ENCODE measurements around the gene MRM3.
"Not testable (repeated sequence)": the region's sequence is repeated elsewhere in the genome, so short reads cannot be mapped to it uniquely, and the experiment has no call there.

MRM3 gene

GRCh38 chr17:752620-753219 is 29.4 kb upstream of the MRM3 start:
- DNase-seq = peak in 17 of 56 donors; percentile 18 to 51 (median 37)

DNA sequence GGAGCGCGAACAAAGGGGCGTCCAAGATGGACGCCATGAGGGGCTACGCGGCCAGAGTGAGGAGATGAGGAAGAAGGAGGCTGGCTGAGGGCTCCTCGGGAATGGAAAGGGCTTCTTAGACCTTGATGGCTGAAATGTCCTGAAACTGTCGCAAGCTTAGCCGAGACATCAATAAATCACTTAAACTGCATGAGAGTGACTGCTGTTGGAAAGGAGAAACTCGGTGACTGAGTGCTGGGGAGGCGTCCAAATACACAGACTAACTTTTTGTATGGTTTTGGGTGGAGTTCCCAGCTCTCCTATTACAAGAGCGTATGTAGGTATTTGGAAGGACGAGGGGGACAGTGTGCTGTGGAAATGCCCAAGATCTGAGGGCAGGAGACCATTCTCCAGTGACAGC is 28.7 kb upstream of the MRM3 start:
- no peak for DNase-seq

GRCh38 chr17:755319-755961 is 26.7 kb upstream of the MRM3 start:
- not testable (repeated sequence) for DNase-seq

DNA sequence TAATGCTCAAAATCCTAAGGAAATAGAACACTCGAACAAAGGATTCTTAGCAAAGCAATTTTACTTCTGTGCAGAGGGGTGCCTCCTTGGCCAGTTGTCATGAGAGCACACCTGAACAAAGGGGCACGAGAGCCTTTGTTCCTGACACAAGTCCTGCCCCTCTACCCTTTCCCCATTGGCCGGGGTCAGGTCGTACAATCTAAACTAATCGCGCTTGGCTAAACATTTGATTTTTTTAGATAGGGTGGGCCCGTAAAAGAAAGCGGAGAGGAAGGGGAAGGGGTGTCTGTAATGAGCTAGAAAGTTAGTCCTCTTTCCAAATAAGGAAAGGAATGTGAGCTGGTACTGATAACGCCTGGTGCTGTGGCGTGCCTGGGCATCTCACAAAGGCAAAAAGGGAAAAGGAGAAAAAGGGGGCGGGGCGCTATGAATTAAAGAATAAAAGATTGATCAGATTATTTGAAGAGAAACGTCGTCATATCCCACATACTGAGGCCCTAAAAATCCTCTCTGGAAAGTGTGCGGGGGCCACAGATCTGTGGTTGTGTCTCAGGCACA is 26.1 kb upstream of the MRM3 start:
- not testable (repeated sequence) for DNase-seq

DNA sequence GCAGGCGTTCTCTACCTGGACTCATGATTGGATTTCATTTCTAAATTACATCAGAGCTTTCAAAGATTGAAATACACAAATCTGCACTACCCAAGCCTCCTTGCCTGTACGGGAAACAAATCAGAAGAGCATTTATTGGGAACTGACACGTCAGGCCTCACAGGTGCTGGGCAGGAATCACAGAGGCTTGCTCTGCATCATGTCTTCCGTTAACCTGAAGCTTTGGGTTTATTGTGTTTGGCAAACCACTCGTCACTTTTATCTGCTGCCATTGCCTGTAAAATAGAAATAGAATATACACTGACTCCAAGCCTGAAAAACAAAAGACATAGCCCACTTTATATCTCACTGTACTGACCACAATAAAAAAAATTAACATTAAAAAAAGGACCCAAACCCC is 22.2 kb upstream of the MRM3 start:
- DNase-seq = no peak

- DNase-seq = no peak
Measured at GRCh38 chr17:760371-760770, 21.8 kb upstream of the MRM3 start.

DNA sequence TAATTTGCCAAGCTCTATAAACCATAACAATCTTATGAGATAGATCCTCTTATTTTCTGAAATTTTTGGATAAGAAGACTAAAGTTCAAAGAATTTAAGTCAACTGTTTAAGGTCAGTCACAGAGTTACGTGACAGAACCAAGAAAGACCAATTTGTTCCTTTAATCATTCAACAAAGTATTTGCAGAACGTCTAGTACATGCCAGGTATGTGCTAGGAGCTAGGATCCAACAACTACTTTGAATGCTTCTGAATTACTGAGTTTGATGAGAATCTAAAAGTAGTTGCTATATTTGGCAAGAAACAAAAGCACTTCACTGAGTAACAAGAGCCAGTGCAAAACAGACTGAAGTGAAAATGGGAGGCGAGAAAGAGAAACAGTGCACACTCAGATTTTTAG is 15.1 kb upstream of the MRM3 start:
- no peak for DNase-seq

DNA sequence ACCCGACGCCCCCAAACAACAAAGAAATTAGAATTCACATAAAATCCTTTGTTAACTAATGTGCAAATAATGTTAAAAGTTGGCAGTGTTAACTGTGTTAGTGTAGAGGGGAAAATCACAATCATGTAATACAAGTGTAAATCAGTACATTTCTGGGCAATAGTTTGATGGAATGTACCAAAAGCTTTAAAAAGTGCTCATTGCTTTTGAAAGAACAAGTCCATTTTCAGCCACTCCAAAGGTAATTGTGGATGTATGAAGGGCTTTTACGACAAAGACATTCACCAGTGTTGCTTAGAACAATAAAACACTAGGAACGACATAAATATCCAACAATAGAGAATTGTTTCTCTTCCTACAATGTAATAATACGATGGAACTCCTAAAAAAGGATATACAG is 9.1 kb upstream of the MRM3 start:
- DNase-seq = no peak

- DNase-seq = peak in 1 of 56 donors; percentile 8
Measured at GRCh38 chr17:773467-774312, 8.5 kb upstream of the MRM3 start.

DNA sequence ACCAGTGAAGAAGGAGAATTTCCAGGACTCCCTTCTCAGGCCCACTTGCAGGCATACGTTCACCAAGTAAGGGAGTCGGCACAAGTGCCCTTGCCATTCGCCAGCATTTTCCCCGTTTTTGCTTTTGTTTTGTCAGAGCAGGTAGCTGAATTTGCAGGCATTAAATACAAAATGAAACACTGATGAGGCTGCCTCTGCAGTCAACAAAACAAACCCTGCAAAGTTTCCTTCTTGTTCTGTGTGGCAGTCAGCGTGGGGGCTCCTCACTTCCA is 7.9 kb upstream of the MRM3 start:
- no peak for DNase-seq

DNA sequence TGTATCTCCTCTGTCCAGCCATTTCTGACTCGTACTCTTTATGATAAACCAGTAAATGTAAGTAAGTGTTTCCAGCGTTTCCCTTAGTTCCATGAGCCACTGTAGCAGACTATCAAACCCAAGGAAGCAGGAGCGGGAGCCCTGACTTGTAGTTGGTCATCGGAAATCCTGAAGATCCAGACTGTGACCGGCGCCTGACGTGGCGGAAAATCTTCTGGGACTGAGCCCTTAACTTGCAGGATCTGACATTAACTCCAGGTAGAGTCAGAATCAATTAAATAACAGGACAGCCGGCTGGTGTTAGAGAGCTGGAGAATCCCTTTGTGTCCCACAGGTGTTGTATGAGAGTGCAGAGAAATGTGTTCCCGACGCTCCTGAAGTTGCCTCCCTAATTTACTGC is 4.1 kb upstream of the MRM3 start:
- DNase-seq = no peak

GRCh38 chr17:784143-784542 is 2.0 kb downstream of the MRM3 start:
- no peak for DNase-seq

DNA sequence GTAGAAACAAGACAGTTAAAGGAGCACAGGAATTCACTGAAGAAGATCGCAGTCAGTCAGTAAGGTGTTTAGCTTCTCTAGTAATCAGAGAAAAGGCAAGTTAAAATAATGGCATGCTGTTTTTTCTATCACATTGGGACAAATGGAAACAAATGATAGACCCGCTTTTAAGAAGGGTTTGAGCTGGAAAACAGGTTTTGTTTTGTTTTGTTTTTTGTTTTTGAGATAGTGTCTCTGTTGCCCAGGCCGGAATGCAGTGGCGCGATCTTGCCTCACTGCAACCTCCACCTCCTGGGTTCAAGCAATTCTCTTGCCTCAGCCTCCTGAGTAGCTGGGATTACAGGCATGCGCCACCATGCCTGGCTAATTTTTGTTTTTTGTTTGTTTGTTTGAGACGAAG is 3.7 kb downstream of the MRM3 start:
- DNase-seq = not testable (repeated sequence)

GRCh38 chr17:787641-788221 is 5.6 kb downstream of the MRM3 start:
- DNase-seq = no peak

DNA sequence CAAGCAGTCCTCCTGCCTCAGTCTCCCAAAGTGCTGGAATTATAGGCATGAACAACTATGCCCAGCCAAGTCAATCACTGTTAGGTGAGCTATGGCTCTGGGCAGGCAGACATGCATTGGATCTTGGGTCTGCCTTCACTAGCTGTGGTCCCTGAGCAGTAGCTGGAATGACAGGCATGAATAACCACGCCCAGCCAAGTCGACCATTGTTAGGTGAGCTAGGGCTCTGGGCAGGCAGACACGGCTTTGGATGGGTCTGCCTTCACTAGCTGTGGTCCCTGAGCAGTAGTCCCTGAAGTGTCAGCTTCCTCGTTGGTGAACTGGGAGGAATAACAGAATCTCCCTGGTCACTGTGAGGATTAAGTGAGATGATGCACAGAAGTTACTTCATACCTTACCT is 6.4 kb downstream of the MRM3 start:
- no peak for DNase-seq

GRCh38 chr17:789160-789840 is 7.1 kb downstream of the MRM3 start:
- no peak for DNase-seq

DNA sequence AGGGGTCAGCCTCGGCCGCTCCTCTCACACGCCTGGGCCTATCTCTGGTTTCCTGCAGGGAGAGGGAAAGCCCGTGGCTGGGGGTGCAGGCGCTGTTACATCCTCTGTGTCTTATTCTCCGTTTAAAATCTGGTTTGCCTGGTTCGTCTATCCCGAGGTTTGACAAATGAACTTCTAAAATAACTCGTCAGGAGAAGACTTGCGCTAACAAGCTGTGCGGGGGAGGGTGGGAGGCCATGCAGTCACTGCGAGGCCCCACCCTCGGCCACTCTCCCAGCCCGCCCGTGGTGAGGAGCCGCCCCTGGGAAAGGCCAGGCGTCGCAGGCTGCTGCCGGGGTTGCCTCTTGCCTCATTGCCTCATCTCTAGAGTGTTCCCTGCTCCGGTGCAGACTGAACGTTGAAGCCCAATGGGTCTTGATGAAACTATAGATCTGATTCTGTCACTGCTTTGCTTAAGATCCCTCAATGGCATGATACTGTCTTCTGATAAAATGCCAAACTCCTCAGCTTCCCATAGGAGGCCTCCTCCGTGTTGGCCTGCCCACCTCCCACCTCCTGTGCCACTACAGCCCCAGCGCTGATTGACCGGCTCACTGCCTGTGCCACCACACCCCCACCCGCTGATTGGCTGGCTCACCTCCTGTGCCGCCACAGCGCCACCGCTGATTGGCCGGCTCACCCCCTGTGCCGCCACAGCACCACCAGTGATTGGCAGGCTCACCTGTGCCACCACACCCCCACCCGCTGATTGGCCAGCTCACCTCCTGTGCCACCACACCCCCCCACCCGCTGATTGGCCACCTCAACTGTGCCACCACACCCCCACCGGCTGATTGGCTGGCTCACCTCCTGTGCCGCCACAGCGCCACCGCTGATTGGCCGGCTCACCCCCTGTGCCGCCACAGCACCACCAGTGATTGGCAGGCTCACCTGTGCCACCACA is 8.0 kb downstream of the MRM3 start:
- DNase-seq = peak in 4 of 56 donors; percentile 18 to 69 (median 44)

GRCh38 chr17:790874-791247 is 8.7 kb downstream of the MRM3 start:
- peak in 3 of 56 donors; percentile 15 to 41 (median 30) for DNase-seq

DNA sequence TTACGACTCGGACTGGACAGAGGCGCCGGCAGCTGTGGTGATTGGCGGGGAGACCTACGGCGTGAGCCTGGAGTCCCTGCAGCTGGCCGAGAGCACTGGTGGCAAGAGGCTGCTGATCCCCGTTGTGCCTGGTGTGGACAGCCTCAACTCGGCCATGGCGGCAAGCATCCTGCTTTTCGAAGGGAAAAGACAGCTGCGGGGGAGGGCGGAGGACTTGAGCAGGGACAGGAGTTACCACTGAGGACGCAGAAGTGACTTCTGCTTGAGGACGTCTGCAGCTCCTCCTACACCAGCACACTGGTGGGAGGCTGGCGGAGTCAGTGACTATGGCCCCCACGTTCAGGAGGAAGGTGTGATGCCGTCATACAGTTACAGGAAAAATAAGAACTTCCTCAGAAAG is 9.7 kb downstream of the MRM3 start:
- DNase-seq = no peak

GRCh38 chr17:792277-792676 is 10.1 kb downstream of the MRM3 start:
- DNase-seq = no peak

All from amygdala (tissue), 56 donors.